ENCODE results near the gene AHRR.

AHRR gene

GRCh38 chr5:458547-459353, 137.2 kb downstream of the AHRR start:
- H4K20me1 ChIP-seq (ENCODE audit: insufficient read depth, low read length): no peaks in the 10 kb centered on the region
- peaks cover 83% of the 10 kb centered on the region for H3K36me3 ChIP-seq (ENCODE audit: insufficient read depth, low read length)
- H2AFZ ChIP-seq (ENCODE audit: low read length): no peak overlapping the region
- H3K9me2 ChIP-seq (ENCODE audit: low read depth, low read length): no peaks in the 10 kb centered on the region
- no peak for TF ChIP-seq EZH2 (IDR thresholded peaks at IDR 0.05; ENCODE audit: borderline replicate concordance, low read length)
- TF ChIP-seq, protein P1, sequence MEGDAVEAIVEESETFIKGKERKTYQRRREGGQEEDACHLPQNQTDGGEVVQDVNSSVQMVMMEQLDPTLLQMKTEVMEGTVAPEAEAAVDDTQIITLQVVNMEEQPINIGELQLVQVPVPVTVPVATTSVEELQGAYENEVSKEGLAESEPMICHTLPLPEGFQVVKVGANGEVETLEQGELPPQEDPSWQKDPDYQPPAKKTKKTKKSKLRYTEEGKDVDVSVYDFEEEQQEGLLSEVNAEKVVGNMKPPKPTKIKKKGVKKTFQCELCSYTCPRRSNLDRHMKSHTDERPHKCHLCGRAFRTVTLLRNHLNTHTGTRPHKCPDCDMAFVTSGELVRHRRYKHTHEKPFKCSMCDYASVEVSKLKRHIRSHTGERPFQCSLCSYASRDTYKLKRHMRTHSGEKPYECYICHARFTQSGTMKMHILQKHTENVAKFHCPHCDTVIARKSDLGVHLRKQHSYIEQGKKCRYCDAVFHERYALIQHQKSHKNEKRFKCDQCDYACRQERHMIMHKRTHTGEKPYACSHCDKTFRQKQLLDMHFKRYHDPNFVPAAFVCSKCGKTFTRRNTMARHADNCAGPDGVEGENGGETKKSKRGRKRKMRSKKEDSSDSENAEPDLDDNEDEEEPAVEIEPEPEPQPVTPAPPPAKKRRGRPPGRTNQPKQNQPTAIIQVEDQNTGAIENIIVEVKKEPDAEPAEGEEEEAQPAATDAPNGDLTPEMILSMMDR (IDR thresholded peaks at IDR 0.05; ENCODE audit: low read length): no peak
- H3F3A ChIP-seq (ENCODE audit: insufficient read depth, low read length): no peaks in the 10 kb centered on the region
- no peaks in the 10 kb centered on the region for H3K4me1 ChIP-seq (ENCODE audit: insufficient read depth, low read length, severe bottlenecking)
- no peak overlapping the region for H3K27ac ChIP-seq (ENCODE audit: low read depth, low read length, poor library complexity, severe bottlenecking)
- no peaks in the 10 kb centered on the region for H3K79me2 ChIP-seq (ENCODE audit: insufficient read depth, low read length)
- H3K9ac ChIP-seq (ENCODE audit: low read length): no peak overlapping the region
- H3K27me3 ChIP-seq (ENCODE audit: insufficient read depth, low read length): no peaks in the 10 kb centered on the region
- no peak overlapping the region for H3K4me2 ChIP-seq (ENCODE audit: low read length)
- no peak overlapping the region for H3K4me3 ChIP-seq (ENCODE audit: low read depth, low read length, poor library complexity, severe bottlenecking)
- H3K9me3 ChIP-seq (ENCODE audit: low read length): no peaks in the 10 kb centered on the region

DNA sequence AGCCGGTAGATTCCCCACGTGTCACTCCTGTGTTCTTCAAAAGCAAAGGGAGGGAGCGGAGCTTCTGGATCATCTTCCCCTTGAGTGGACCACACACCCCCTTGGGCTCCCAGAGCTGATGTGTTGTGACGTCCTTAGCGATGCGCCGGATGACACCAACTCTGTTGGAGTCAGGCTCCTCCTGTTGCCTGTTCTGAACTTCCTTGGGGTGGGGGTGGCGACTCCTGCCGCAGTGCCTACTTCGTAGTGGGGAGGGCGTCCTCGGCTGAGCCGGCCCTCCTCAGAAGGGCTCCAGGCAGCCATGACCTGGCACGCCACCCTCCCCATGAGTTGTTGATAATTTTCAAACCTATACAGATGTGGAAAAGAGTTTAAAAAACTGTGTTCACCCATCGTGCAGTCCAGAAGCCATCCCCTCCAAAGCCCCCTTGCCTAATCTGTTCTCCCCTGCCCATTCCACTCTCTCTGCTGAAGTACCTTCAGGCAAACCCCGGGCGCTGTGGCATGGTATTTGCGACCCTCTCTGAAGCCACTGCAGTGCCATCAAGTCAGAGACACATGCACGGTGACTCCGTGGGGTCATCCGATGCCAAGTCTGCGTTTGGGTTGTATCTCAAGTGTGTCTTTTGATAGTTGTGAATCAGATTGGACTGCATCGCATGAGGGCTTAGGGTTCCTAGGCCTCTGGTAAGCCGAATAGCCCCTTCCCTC, 138.2 kb downstream of the AHRR start:
- Histone ChIP-seq H3K27ac (ENCODE audit: low read depth, low read length, poor library complexity, severe bottlenecking) (no peak overlapping the region), H3K79me2 (ENCODE audit: insufficient read depth, low read length) (no peaks in the 10 kb centered on the region), H3F3A (ENCODE audit: insufficient read depth, low read length) (no peaks in the 10 kb centered on the region), H3K9me3 (ENCODE audit: low read length) (no peaks in the 10 kb centered on the region), H3K27me3 (ENCODE audit: insufficient read depth, low read length) (no peaks in the 10 kb centered on the region), H3K36me3 (ENCODE audit: insufficient read depth, low read length) (peaks cover 83% of the 10 kb centered on the region), H4K20me1 (ENCODE audit: insufficient read depth, low read length) (no peaks in the 10 kb centered on the region), H3K9ac (ENCODE audit: low read length) (no peak overlapping the region), H2AFZ (ENCODE audit: low read length) (no peak overlapping the region), H3K4me1 (ENCODE audit: insufficient read depth, low read length, severe bottlenecking) (no peaks in the 10 kb centered on the region), H3K4me3 (ENCODE audit: low read depth, low read length, poor library complexity, severe bottlenecking) (no peak overlapping the region), H3K4me2 (ENCODE audit: low read length) (no peak overlapping the region), H3K9me2 (ENCODE audit: low read depth, low read length) (no peaks in the 10 kb centered on the region)
- TF ChIP-seq, protein P1 (IDR thresholded peaks at IDR 0.05; ENCODE audit: low read length): no peak
- TF ChIP-seq EZH2 (IDR thresholded peaks at IDR 0.05; ENCODE audit: borderline replicate concordance, low read length): no peak

DNA sequence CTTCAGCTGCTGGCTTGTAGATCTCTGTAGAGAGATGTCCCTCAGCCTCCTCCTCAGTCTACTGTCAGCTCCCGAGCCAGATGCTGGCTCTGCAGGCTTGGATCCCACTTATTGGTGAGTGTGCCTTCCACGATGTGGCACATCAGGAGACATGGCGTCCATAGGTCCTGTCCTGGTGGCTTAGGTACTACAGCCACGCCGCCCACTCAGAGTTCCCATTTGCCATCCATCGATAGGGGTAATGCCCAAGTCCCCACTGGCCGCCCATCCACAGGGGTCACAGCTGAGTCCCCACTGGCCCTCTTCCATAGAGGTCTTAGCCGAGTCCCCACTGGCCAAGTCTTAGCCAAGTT, 138.7 kb downstream of the AHRR start:
- Histone ChIP-seq H3K9ac (ENCODE audit: low read length) (no peak overlapping the region), H3K4me1 (ENCODE audit: insufficient read depth, low read length, severe bottlenecking) (no peaks in the 10 kb centered on the region), H3K27ac (ENCODE audit: low read depth, low read length, poor library complexity, severe bottlenecking) (no peak overlapping the region), H3K36me3 (ENCODE audit: insufficient read depth, low read length) (peaks cover 82% of the 10 kb centered on the region), H3K9me2 (ENCODE audit: low read depth, low read length) (no peaks in the 10 kb centered on the region), H4K20me1 (ENCODE audit: insufficient read depth, low read length) (no peaks in the 10 kb centered on the region), H2AFZ (ENCODE audit: low read length) (no peak overlapping the region), H3K9me3 (ENCODE audit: low read length) (no peaks in the 10 kb centered on the region), H3K4me3 (ENCODE audit: low read depth, low read length, poor library complexity, severe bottlenecking) (no peak overlapping the region), H3K4me2 (ENCODE audit: low read length) (no peak overlapping the region), H3F3A (ENCODE audit: insufficient read depth, low read length) (no peaks in the 10 kb centered on the region), H3K79me2 (ENCODE audit: insufficient read depth, low read length) (no peaks in the 10 kb centered on the region), H3K27me3 (ENCODE audit: insufficient read depth, low read length) (no peaks in the 10 kb centered on the region)
- no peak for TF ChIP-seq EZH2 (IDR thresholded peaks at IDR 0.05; ENCODE audit: borderline replicate concordance, low read length)
- TF ChIP-seq, protein P1 (IDR thresholded peaks at IDR 0.05; ENCODE audit: low read length): no peak
